Urinary bladder (tissue), 4 donors: ENCODE measurements around the gene AGAP1. TPM values are rescaled to one million over a fixed set of nuclear protein-coding genes. Genes with fewer than 3 reads are reported as not detected.

ENCODE experiments used
- DNase-seq: peaks from one replicate; pipeline ENCODE4 v3.0.0-alpha.2; 2015; ENCODE audit errors: extremely low spot score
- H3K27ac ChIP-seq: one replicate; pipeline ENCODE4 v1.5.1; 2013; ENCODE audit warnings: low read depth, mild to moderate bottlenecking, moderate library complexity
- H3K36me3 ChIP-seq: one replicate; pipeline ENCODE4 v1.6.1; 2013; ENCODE audit warnings: mild to moderate bottlenecking, moderate library complexity; ENCODE audit not compliant: insufficient read depth
- H3K4me1 ChIP-seq: one replicate; pipeline ENCODE4 v1.6.1; 2013; ENCODE audit warnings: mild to moderate bottlenecking, moderate library complexity; ENCODE audit not compliant: insufficient read depth
- H3K4me3 ChIP-seq: one replicate; pipeline ENCODE4 v1.5.1; 2013; ENCODE audit warnings: low read depth, low read length
- WGBS: extraction: QIAGEN DNeasy Blood & Tissue Kit; methylation state at CpG from one replicate; pipeline ENCODE4 v1.1.7; 2013; 5-methylcytosine and 5-hydroxymethylcytosine counted together
- polyA plus RNA-seq: library from polyadenylated mRNA; stranded (reverse); fragments of 200-250 nt; gene quantifications from one replicate; pipeline ENCODE4 v1.2.3, GENCODE V29; 2013
- total RNA-seq: library from RNA; depleted of rRNA; stranded (reverse); fragments of >200 nt; gene quantifications from one replicate; pipeline ENCODE4 v1.2.3, GENCODE V29; 2014
- donor health status: healthy with polysubstance abuse.
- donor health status: healthy.

The AGAP1 gene
- total and polyA plus RNA-seq, 2 donors = 12.8 to 24.7 TPM

DNA sequence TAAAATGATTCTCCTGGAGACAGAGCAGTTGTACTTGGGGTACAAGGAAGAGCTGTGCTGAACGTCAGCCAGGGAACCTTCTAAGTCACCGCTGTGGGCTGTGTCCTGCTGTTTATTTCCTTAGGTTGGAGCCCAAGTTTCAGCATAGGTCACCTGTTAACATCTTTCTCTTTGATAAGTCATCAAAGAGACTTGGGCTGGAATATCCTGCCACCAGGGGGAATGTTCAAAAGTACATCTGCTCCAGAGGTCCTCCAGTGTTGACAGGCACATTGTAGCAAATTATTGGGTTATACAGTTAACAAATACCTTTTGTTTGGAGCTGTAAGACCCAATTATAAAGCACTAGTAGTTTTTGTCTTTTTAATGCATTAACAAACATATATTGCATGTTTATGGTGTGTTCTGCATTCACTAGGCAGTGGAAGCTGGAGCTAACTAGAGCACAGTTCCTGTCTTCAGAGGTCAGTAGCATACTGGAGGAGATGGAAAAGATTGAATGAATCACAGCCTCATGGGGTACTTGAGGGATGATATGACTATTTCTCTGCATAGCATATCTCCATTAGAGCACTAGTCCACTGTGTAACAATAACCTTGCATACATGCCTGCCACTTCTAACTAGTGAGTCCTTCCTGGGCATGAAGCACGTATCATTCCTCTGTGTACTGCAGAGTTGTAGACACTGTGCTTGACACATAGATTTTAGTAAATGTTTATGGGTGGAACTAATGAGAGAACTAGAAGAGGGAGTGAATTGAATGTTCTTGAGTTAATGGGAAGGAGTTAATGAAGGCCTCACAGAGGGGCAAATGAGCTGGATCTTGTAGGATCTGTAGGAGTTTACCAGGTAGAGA lies 182.1 kb downstream of the AGAP1 start:
- Histone ChIP-seq H3K27ac (no peak overlapping the region), H3K36me3 (no peaks in the 10 kb centered on the region), H3K4me1 (no peaks in the 10 kb centered on the region), H3K4me3 (no peak overlapping the region)
- WGBS = 92% methylated on average over 3 of the region's 3 CpGs
- no peak for DNase-seq

DNA sequence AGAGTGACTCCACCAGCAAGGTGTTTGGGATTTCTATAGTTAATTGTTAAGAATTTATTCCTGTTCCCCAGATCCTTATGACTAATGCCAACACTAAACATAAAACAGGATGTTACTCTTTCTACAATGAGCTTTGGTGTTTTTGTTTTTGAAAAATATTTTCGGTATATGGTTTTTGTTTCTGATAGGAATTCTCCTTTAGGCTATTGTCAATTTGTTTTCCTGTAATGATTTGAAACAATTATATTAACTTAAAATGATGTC lies 182.6 kb downstream of the AGAP1 start:
- H3K36me3 ChIP-seq = no peaks in the 10 kb centered on the region
- H3K4me1 ChIP-seq = no peaks in the 10 kb centered on the region
- WGBS = 88% methylated on average over 1 of the region's 1 CpG
- no peak for DNase-seq
- H3K4me3 ChIP-seq = no peak overlapping the region
- no peak overlapping the region for H3K27ac ChIP-seq

DNA sequence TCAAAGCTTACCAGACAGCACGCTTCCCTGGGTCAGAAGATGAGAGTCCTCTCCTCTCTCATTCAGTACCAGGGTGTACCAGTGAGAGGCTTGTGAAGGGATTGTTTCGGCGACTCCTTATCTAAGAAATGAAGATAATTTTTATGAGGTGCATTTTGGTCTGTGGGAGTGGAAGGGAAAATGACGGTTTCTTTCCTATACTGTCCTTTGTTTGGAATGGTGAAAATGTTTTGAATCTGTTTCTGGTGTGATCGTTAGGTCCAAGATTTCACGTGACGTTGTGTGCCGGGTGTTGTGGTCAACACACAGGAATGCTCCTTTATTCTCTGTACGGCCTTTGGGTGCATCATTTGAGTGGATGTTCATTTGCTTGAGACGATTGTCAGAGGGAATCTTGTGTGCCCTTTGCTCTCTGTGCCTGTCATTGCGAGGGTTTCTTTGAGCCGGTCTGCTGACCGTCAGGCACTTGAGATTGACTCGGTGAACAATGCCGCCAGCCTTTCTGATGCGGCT lies 183.5 kb downstream of the AGAP1 start:
- Histone ChIP-seq H3K36me3 (no peaks in the 10 kb centered on the region), H3K4me1 (no peaks in the 10 kb centered on the region), H3K27ac (no peak overlapping the region), H3K4me3 (no peak overlapping the region)
- DNase-seq = no peak
- 54% methylated on average over 16 of the region's 16 CpGs for WGBS

DNA sequence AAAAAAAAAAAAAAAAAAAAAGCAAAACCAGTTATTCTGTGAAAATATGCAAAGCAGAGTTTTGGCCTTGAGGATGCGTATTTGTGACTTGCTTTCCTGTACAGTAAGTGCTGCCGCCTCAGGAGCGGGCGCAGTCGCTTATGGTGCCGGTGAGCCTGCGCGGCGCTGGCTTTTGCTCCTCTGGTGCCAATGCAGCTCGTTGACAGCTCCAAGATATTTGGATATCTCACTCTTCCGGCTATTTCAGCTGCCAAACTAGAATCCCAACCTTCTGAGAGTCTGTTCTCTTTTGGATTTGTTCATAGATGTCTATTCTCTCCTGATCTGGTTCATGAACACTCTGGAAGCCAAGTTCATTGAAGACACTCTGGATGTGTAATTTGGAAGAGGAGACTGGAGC lies 184.1 kb downstream of the AGAP1 start:
- Histone ChIP-seq H3K27ac (no peak overlapping the region), H3K4me3 (no peak overlapping the region), H3K4me1 (no peaks in the 10 kb centered on the region), H3K36me3 (no peaks in the 10 kb centered on the region)
- WGBS = 92% methylated on average over 11 of the region's 11 CpGs
- DNase-seq = no peak

DNA sequence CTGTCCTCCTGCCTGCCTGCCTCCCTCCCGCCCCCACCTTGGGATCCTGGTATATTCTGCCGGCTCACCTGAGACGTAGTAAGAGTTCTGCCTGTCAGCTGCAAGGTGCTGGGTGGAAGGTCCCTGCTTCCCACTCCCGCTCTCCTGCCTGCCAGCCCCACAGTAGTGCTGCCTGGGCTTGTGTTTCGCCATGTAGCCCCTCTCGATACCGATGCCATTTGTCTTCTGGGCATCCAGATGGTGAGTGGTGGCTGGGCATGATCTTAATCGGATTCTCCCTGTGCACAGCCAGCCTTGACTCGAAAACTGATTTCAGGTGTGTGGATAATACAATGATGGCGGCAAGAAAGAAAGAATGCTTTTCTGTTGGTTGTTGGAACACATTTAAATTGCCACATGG lies 184.9 kb downstream of the AGAP1 start:
- DNase-seq = no peak
- Histone ChIP-seq H3K4me3 (no peak overlapping the region), H3K4me1 (no peaks in the 10 kb centered on the region), H3K36me3 (no peaks in the 10 kb centered on the region), H3K27ac (no peak overlapping the region)
- WGBS = 96% methylated on average over 10 of the region's 10 CpGs

DNA sequence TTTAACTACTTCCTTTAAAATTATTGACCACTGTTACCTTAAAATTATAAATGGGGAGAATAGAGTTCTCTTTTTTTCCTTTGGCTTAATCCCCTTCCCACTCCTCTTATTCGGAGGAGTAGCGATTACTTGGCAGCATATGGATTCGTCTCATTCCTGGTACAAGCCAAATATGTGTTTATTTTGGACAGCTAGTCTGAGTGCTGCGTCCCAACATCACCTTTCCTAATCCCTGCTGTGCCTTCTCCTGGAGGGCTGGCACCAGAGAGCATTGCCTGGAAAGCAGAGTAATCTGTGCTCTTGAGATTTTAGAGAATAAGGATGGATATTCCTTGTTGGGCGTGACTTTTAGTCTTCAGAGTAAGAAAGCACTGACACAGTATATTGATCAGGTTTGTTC lies 185.6 kb downstream of the AGAP1 start:
- no peak for DNase-seq
- Histone ChIP-seq H3K4me1 (no peaks in the 10 kb centered on the region), H3K4me3 (no peak overlapping the region), H3K27ac (no peak overlapping the region), H3K36me3 (no peaks in the 10 kb centered on the region)
- WGBS = 39% methylated on average over 5 of the region's 5 CpGs

DNA sequence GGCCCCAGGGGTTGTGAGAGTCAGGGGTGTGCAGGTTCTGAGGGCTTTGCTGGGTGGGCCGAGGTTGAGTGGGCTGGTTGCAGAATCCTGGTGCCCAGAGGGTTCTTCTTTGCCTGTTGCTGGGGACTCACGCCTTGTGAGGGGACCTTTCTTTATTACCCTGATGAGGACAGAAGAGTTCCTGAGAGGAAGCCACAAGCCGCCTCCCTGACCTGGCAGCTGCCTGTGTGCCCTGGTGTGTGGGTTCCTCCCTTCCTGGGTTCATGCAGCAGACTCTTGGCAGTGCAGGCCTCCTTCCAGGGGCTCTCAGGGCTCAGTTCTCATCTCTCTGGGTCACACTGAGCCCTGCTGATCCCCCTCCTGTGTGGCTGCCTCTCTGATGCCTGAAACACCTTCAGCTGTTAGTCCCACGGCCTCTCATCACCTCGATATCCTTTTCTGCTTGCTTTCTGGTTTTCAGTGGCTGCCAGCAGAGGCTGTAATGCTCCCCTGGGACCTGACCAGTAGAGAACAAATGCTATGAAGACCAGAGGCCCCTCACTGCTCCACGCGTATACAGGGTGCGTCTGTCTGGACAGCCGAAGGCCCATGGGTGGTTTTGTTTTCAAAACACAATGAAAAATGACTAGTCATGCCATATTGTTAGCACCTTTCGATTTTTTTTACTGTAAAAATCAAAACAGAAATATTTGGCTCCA lies 191.3 kb downstream of the AGAP1 start:
- no peaks in the 10 kb centered on the region for H3K4me1 ChIP-seq
- DNase-seq = no peak
- H3K4me3 ChIP-seq = no peak overlapping the region
- no peaks in the 10 kb centered on the region for H3K36me3 ChIP-seq
- no peak overlapping the region for H3K27ac ChIP-seq
- WGBS = 84% methylated on average over 10 of the region's 10 CpGs

DNA sequence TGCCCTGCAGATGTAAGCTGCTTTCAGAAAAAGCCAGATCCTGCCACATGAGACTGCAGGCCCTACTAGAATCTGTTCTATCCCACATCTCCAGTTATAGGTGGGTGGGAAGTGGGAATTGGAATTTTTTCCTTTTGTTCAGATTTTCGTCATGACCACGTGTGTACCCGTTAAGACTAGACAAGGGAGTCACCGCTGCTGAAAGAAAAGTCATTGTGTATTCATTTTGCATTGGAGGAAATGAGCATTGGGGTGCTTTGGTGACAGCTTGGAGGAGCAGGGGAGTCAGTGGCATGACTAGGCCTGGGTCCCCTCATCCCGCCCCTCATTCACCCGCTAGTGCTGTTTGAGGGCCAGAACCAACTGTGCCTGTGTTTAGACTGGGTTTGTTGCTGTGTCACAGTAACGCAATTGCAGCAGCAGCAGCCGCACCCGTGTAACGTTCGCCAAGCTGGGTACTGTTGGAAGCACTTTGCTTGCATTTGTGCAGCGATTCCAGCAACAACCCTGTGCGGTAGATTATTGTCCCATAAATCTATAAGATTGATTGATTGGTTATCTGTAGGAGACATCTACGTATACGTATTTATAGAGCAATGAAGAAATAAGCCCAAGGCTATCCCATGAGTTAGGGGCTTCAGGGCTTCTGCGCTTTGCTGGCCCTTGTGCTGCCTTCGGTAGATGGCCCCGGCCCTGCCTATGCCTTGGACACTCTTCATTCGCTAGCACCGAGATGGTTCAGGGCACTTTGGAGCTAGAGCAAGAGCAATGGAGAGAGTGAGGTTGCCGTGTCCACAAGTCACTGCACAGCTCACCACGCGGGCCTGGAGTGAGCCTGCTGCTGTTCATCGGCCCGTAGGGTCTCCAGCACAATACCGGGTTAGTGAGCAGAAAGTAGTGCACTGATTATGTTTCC lies 194.9 kb downstream of the AGAP1 start:
- Histone ChIP-seq H3K27ac (no peak overlapping the region), H3K4me1 (no peaks in the 10 kb centered on the region), H3K36me3 (no peaks in the 10 kb centered on the region), H3K4me3 (no peak overlapping the region)
- WGBS = 94% methylated on average over 26 of the region's 26 CpGs
- DNase-seq = no peak

DNA sequence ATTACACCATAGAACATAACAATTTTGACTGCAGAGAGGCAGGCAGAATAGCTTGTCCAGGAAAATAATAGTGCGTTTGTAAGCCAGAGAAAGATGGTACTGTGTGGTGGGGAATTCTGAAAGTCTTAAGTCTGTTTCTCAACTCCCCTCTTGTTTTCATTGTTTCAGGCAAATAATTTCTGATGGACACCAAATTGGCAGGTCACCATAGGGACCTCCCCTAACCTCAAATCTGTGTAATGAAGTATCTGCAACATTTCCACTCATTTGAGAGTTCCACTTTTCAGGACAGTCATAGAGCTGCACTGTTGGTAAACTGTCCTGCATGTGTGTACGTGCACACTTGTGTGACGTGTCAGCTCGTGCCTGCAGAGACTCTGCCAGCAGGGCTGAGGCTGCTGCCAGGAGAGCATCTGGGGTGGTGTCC lies 195.6 kb downstream of the AGAP1 start:
- Histone ChIP-seq H3K36me3 (no peaks in the 10 kb centered on the region), H3K4me3 (no peak overlapping the region), H3K27ac (no peak overlapping the region), H3K4me1 (no peaks in the 10 kb centered on the region)
- WGBS = 72% methylated on average over 4 of the region's 4 CpGs
- DNase-seq = no peak

DNA sequence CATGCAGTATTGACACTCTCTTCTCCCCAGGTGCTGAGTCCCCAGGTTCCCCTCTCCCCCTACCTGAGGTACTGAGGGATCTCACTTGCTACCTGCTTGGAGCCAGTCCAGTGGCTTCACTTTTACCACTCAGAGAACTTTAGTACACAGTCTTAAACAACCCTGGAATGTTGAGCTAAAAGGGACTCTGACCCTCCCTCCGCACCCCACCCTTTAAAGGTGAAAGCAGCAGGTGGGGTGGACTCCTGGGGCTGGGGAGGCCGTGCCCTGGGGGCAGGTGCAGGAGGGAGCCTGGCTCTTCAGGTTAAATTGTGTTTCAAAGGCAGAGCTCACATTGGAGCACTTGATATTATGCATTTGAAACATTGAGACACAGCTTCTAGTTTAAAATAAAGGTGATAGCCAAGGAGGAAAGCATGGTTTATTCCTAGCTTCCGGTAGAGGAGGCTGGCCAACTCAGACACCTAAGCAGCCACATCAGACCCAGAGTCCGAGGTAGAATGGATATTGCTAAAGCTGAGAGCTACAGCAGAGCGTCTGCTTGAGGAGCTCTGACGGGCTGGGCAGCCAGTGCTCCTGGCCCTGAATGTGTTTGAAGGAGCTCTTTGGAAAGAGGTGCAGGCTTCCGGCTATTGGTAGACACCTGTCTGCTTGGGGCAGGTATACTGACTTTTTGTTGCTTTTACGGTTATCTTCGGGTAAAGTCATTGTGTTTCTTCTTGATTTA lies 196.4 kb downstream of the AGAP1 start:
- Histone ChIP-seq H3K4me3 (no peak overlapping the region), H3K27ac (no peak overlapping the region), H3K36me3 (no peaks in the 10 kb centered on the region), H3K4me1 (no peaks in the 10 kb centered on the region)
- DNase-seq = no peak
- 93% methylated on average over 9 of the region's 9 CpGs for WGBS

DNA sequence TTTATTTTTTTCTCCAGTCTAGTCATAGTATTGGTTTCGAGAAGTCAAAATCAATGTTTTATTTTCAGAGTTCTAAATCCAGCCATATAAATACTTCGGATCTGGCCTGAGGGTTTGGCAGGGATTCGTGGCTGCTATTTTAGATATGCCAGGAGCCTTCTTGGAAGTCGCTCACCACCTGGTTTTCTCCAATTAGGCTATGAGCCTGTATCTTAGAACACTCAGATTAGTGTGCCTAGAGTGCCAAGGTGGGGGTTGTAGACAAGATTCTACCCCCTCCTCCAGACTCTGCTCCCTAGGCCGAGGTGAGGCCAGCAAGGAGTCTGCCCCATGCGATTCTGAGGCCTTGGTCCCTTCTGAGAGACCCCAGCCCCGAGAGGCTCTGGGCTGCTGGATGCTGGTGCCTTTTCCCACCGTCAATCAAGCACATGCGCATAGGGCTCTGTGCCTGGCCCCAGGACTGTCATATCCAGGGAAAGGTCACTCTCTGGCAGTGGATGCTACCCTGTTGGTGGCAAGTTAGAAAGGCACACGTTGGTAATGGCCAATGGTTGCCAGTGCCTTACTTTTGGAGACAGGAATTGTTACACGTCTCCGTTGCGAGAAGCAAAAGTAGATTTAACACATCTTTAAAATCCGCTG lies 197.1 kb downstream of the AGAP1 start:
- Histone ChIP-seq H3K4me3 (no peak overlapping the region), H3K4me1 (no peaks in the 10 kb centered on the region), H3K27ac (no peak overlapping the region), H3K36me3 (no peaks in the 10 kb centered on the region)
- WGBS = 84% methylated on average over 14 of the region's 14 CpGs
- DNase-seq = no peak

DNA sequence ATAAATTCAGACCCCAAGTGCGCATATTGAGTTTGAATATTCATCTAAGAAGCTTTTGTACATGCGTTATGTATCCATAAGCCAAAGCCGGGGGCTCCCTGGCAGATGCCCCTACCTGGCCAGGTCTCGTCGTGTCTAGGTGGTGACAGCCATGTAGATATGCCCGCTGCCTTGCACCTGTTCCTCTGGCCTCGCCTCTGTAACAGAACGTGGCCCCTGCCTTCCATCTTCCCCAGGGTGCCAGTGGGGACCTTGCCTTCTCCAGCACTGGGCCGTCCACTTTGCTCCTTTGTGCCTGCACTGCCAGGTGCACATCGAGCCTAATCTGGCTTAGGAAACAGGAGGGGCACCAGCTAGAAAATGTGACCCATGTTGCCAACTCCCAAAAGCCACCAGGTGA lies 198.2 kb downstream of the AGAP1 start:
- no peak overlapping the region for H3K4me3 ChIP-seq
- DNase-seq = no peak
- H3K36me3 ChIP-seq = no peaks in the 10 kb centered on the region
- 93% methylated on average over 10 of the region's 10 CpGs for WGBS
- no peaks in the 10 kb centered on the region for H3K4me1 ChIP-seq
- H3K27ac ChIP-seq = no peak overlapping the region
